AG09309 (cell line): ENCODE measurements around the gene METTL15.

Experiments used
- DNase-seq: peaks from one replicate; pipeline ENCODE4 v3.0.0-alpha.2; 2010; ENCODE audit warnings: low read depth
- H3K4me3 ChIP-seq: 2 replicates; pipeline ENCODE4 v1.5.1; 2011; ENCODE audit warnings: mild to moderate bottlenecking, low read depth, low read length, moderate library complexity; ENCODE audit not compliant: control insufficient read depth
- CTCF ChIP-seq: IDR thresholded peaks from 2 replicates; pipeline ENCODE4 v1.5.1; 2011; ENCODE audit warnings: mild to moderate bottlenecking, low read depth, low read length, inconsistent platforms; ENCODE audit not compliant: insufficient read depth, control insufficient read depth; ENCODE audit errors: missing control alignments

The METTL15 gene

GRCh38 chr11:28223994-28224393 lies 115.8 kb downstream of the METTL15 start:
- H3K4me3 ChIP-seq, result no peak overlapping the region
- DNase-seq, result no peak
- no peak for TF ChIP-seq CTCF

GRCh38 chr11:28227460-28227859 lies 119.3 kb downstream of the METTL15 start:
- H3K4me3 ChIP-seq, result no peak overlapping the region
- no peak for TF ChIP-seq CTCF
- DNase-seq, result no peak

- H3K4me3 ChIP-seq, result no peak overlapping the region
- DNase-seq, result no peak
These were observed 120.2 kb downstream of the METTL15 start for GRCh38 chr11:28228196-28228895.

GRCh38 chr11:28231475-28231874 lies 123.3 kb downstream of the METTL15 start:
- H3K4me3 ChIP-seq, result no peak overlapping the region
- DNase-seq, result no peak
- no peak for TF ChIP-seq CTCF

More at GRCh38 chr11:28228196-28228895, 120.2 kb downstream of the METTL15 start:
- no peak for TF ChIP-seq CTCF

- no peak for DNase-seq
- H3K4me3 ChIP-seq, result no peak overlapping the region
- TF ChIP-seq CTCF, result no peak
These were observed 124.5 kb downstream of the METTL15 start for GRCh38 chr11:28232649-28233048.

- TF ChIP-seq CTCF, result no peak
- DNase-seq, result no peak
- no peak overlapping the region for H3K4me3 ChIP-seq
These were observed 133.6 kb downstream of the METTL15 start for GRCh38 chr11:28241760-28242159.
